ENCODE measurements around the gene SLC27A3. TPM values are rescaled to one million over a fixed set of nuclear protein-coding genes. Genes with fewer than 3 reads are reported as not detected.

SLC27A3 gene
- total RNA-seq, result 1 to 10 TPM; 3.8 to 6.0 (median 6.0) TPM

- Mint-ChIP-seq H3K4me1 (ENCODE audit: low read depth) (peaks cover 25% of the 10 kb centered on the region), H3K36me3 (ENCODE audit: insufficient read depth) (peaks cover 4% of the 10 kb centered on the region), H3K4me3 (peak within 1 kb of the TSS; percentile 82), H3K27me3 (ENCODE audit: low read depth) (no peaks in the 10 kb centered on the region), H3K9me3 (no peaks in the 10 kb centered on the region)
- peak; percentile 27 to 31 for ATAC-seq
- DNase-seq, result no peak
Measured at GRCh38 chr1:153774780-153775457, at the start of gene SLC27A3. SLC27A3 (plus strand) TSS chr1:153775407; CDS start chr1:153775498, 91 bp downstream.

GRCh38 chr1:153727463-153728304, 47.5 kb upstream of the SLC27A3 start, which contains the start of gene INTS3:
INTS3 (plus strand) TSS chr1:153728050; CDS start chr1:153728635, 585 bp downstream.
- DNase-seq (peak; percentile 98), ATAC-seq (peak; percentile 99)
- peaks cover 11% of the 10 kb centered on the region for H3K36me3 Mint-ChIP-seq (ENCODE audit: insufficient read depth)
- peaks cover 33% of the 10 kb centered on the region for H3K4me1 Mint-ChIP-seq (ENCODE audit: low read depth)
- no peaks in the 10 kb centered on the region for H3K9me3 Mint-ChIP-seq
- H3K4me3 Mint-ChIP-seq, result peak within 1 kb of the TSS; percentile 95
- H3K27me3 Mint-ChIP-seq (ENCODE audit: low read depth), result no peaks in the 10 kb centered on the region

GRCh38 chr1:153728305-153729066, 46.7 kb upstream of the SLC27A3 start:
- no peaks in the 10 kb centered on the region for H3K9me3 Mint-ChIP-seq
- peaks cover 11% of the 10 kb centered on the region for H3K36me3 Mint-ChIP-seq (ENCODE audit: insufficient read depth)
- DNase-seq, result peak; percentile 24

GRCh38 chr1:153730468-153730988, 44.7 kb upstream of the SLC27A3 start:
- DNase-seq (no peak), ATAC-seq (no peak)
- no peaks in the 10 kb centered on the region for H3K27me3 Mint-ChIP-seq (ENCODE audit: low read depth)
- H3K4me3 Mint-ChIP-seq, result no peak overlapping the region
- H3K4me1 Mint-ChIP-seq (ENCODE audit: low read depth), result peaks cover 39% of the 10 kb centered on the region
- H3K9me3 Mint-ChIP-seq, result no peaks in the 10 kb centered on the region
- peaks cover 11% of the 10 kb centered on the region for H3K36me3 Mint-ChIP-seq (ENCODE audit: insufficient read depth)

More at GRCh38 chr1:153728305-153729066, 46.7 kb upstream of the SLC27A3 start:
- peak overlapping the region; percentile 95 for H3K4me3 Mint-ChIP-seq
- peaks cover 33% of the 10 kb centered on the region for H3K4me1 Mint-ChIP-seq (ENCODE audit: low read depth)
- ATAC-seq, result peak; percentile 11 to 16
- H3K27me3 Mint-ChIP-seq (ENCODE audit: low read depth), result no peaks in the 10 kb centered on the region

- no peaks in the 10 kb centered on the region for H3K27me3 Mint-ChIP-seq (ENCODE audit: low read depth)
- H3K4me3 Mint-ChIP-seq, result no peak overlapping the region
- H3K36me3 Mint-ChIP-seq (ENCODE audit: insufficient read depth), result peaks cover 11% of the 10 kb centered on the region
- ATAC-seq (no peak), DNase-seq (no peak)
- no peaks in the 10 kb centered on the region for H3K9me3 Mint-ChIP-seq
- H3K4me1 Mint-ChIP-seq (ENCODE audit: low read depth), result peaks cover 37% of the 10 kb centered on the region
Measured at GRCh38 chr1:153733970-153734369, 41.2 kb upstream of the SLC27A3 start.

GRCh38 chr1:153734396-153735089, 40.7 kb upstream of the SLC27A3 start:
- H3K9me3 Mint-ChIP-seq, result no peaks in the 10 kb centered on the region
- no peaks in the 10 kb centered on the region for H3K27me3 Mint-ChIP-seq (ENCODE audit: low read depth)
- peaks cover 32% of the 10 kb centered on the region for H3K4me1 Mint-ChIP-seq (ENCODE audit: low read depth)
- DNase-seq (no peak), ATAC-seq (no peak)
- H3K4me3 Mint-ChIP-seq, result no peak overlapping the region
- H3K36me3 Mint-ChIP-seq (ENCODE audit: insufficient read depth), result peaks cover 9% of the 10 kb centered on the region

GRCh38 chr1:153735090-153735420, 40.2 kb upstream of the SLC27A3 start:
- peaks cover 9% of the 10 kb centered on the region for H3K36me3 Mint-ChIP-seq (ENCODE audit: insufficient read depth)
- H3K4me3 Mint-ChIP-seq, result no peak overlapping the region
- H3K4me1 Mint-ChIP-seq (ENCODE audit: low read depth), result peaks cover 28% of the 10 kb centered on the region
- no peak for DNase-seq
- no peaks in the 10 kb centered on the region for H3K9me3 Mint-ChIP-seq
- no peak for ATAC-seq
- H3K27me3 Mint-ChIP-seq (ENCODE audit: low read depth), result no peaks in the 10 kb centered on the region

GRCh38 chr1:153741986-153742385, 33.2 kb upstream of the SLC27A3 start:
- H3K36me3 Mint-ChIP-seq (ENCODE audit: insufficient read depth), result peaks cover 46% of the 10 kb centered on the region
- H3K4me3 Mint-ChIP-seq, result no peak overlapping the region
- H3K4me1 Mint-ChIP-seq (ENCODE audit: low read depth), result peaks cover 29% of the 10 kb centered on the region
- no peaks in the 10 kb centered on the region for H3K9me3 Mint-ChIP-seq
- H3K27me3 Mint-ChIP-seq (ENCODE audit: low read depth), result no peaks in the 10 kb centered on the region
- no peak for ATAC-seq
- DNase-seq, result no peak

GRCh38 chr1:153742411-153743142, 32.6 kb upstream of the SLC27A3 start:
- no peak for ATAC-seq
- Mint-ChIP-seq H3K4me3 (no peak overlapping the region), H3K36me3 (ENCODE audit: insufficient read depth) (peaks cover 49% of the 10 kb centered on the region)

GRCh38 chr1:153745417-153745816, 29.8 kb upstream of the SLC27A3 start:
- Mint-ChIP-seq H3K4me1 (ENCODE audit: low read depth) (peaks cover 32% of the 10 kb centered on the region), H3K27me3 (ENCODE audit: low read depth) (no peaks in the 10 kb centered on the region), H3K4me3 (no peak overlapping the region), H3K36me3 (ENCODE audit: insufficient read depth) (peaks cover 62% of the 10 kb centered on the region), H3K9me3 (no peaks in the 10 kb centered on the region)
- DNase-seq (no peak), ATAC-seq (no peak)

More at GRCh38 chr1:153742411-153743142, 32.6 kb upstream of the SLC27A3 start:
- Mint-ChIP-seq H3K9me3 (no peaks in the 10 kb centered on the region), H3K4me1 (ENCODE audit: low read depth) (peaks cover 27% of the 10 kb centered on the region), H3K27me3 (ENCODE audit: low read depth) (no peaks in the 10 kb centered on the region)
- no peak for DNase-seq

GRCh38 chr1:153746174-153746573, 29.0 kb upstream of the SLC27A3 start:
- no peaks in the 10 kb centered on the region for H3K9me3 Mint-ChIP-seq
- H3K4me3 Mint-ChIP-seq, result no peak overlapping the region
- H3K36me3 Mint-ChIP-seq (ENCODE audit: insufficient read depth), result peaks cover 62% of the 10 kb centered on the region
- no peak for ATAC-seq
- no peak for DNase-seq
- H3K4me1 Mint-ChIP-seq (ENCODE audit: low read depth), result peaks cover 32% of the 10 kb centered on the region
- H3K27me3 Mint-ChIP-seq (ENCODE audit: low read depth), result no peaks in the 10 kb centered on the region

- no peak for ATAC-seq
- Mint-ChIP-seq H3K27me3 (ENCODE audit: low read depth) (no peaks in the 10 kb centered on the region), H3K4me1 (ENCODE audit: low read depth) (peaks cover 11% of the 10 kb centered on the region), H3K9me3 (no peaks in the 10 kb centered on the region), H3K36me3 (ENCODE audit: insufficient read depth) (peaks cover 51% of the 10 kb centered on the region), H3K4me3 (no peak overlapping the region)
- no peak for DNase-seq
Measured at GRCh38 chr1:153748903-153749302, 26.3 kb upstream of the SLC27A3 start.

GRCh38 chr1:153749408-153750005, 25.7 kb upstream of the SLC27A3 start:
- Mint-ChIP-seq H3K27me3 (ENCODE audit: low read depth) (no peaks in the 10 kb centered on the region), H3K36me3 (ENCODE audit: insufficient read depth) (peaks cover 51% of the 10 kb centered on the region), H3K9me3 (no peaks in the 10 kb centered on the region), H3K4me3 (no peak overlapping the region), H3K4me1 (ENCODE audit: low read depth) (peaks cover 7% of the 10 kb centered on the region)
- peak; percentile 100 for ATAC-seq
- DNase-seq, result peak; percentile 73

Data from activated T-cell treated with anti-CD3 and anti-CD28 coated beads, Interleukin-2, amount 50 U/mL, for 4 hours (primary cell).